GM18505 (cell line): ENCODE data around the gene C7orf25.
A peak's percentile ranks its signal among the peaks of the same experiment; 100 is the strongest.

Experiments
- ATAC-seq: cut with Tn5 transposase; IDR thresholded peaks from one replicate; pipeline ENCODE4 v1.9.1; 2021; ENCODE audit not compliant: unreplicated experiment
- POLR2A ChIP-seq: IDR thresholded peaks from 4 replicates; pipeline ENCODE4 v1.6.1; 2011; ENCODE audit warnings: borderline replicate concordance; ENCODE audit not compliant: insufficient read depth, insufficient read length; ENCODE audit errors: extremely low read depth

C7orf25 gene

GRCh38 chr7:42911454-42912447 lies at the start of gene C7orf25:
C7orf25 (minus strand) TSS chr7:42912070; CDS start chr7:42910900, 1,170 bp downstream.
- ATAC-seq: peak; percentile 90

GRCh38 chr7:42961170-42961569 lies 49.3 kb upstream of the C7orf25 start:
- ATAC-seq: no peak
- no peak for TF ChIP-seq POLR2A

More at GRCh38 chr7:42911454-42912447, at the start of gene C7orf25:
- TF ChIP-seq POLR2A: peak; percentile 65

- TF ChIP-seq POLR2A: no peak
- ATAC-seq: peak; percentile 46
These were observed 48.9 kb upstream of the C7orf25 start for GRCh38 chr7:42960762-42961161.

GRCh38 chr7:42959549-42959948 lies 47.7 kb upstream of the C7orf25 start:
- no peak for ATAC-seq

GRCh38 chr7:42956062-42956461 lies 44.2 kb upstream of the C7orf25 start:
- TF ChIP-seq POLR2A: no peak
- ATAC-seq: no peak

More at GRCh38 chr7:42959549-42959948, 47.7 kb upstream of the C7orf25 start:
- no peak for TF ChIP-seq POLR2A

- TF ChIP-seq POLR2A: no peak
- no peak for ATAC-seq
These were observed 42.1 kb upstream of the C7orf25 start for GRCh38 chr7:42953994-42954393.

GRCh38 chr7:42952328-42952727 lies 40.5 kb upstream of the C7orf25 start:
- no peak for ATAC-seq

GRCh38 chr7:42950417-42950816 lies 38.5 kb upstream of the C7orf25 start:
- no peak for ATAC-seq
- TF ChIP-seq POLR2A: no peak

More at GRCh38 chr7:42952328-42952727, 40.5 kb upstream of the C7orf25 start:
- no peak for TF ChIP-seq POLR2A

GRCh38 chr7:42947521-42947920 lies 35.7 kb upstream of the C7orf25 start:
- ATAC-seq: no peak

GRCh38 chr7:42946627-42946950 lies 34.7 kb upstream of the C7orf25 start:
- ATAC-seq: no peak
- no peak for TF ChIP-seq POLR2A

More at GRCh38 chr7:42947521-42947920, 35.7 kb upstream of the C7orf25 start:
- no peak for TF ChIP-seq POLR2A

GRCh38 chr7:42945821-42946626 lies 34.2 kb upstream of the C7orf25 start:
- peak; percentile 70 for ATAC-seq
- TF ChIP-seq POLR2A: no peak

GRCh38 chr7:42940985-42941847 lies 29.3 kb upstream of the C7orf25 start:
- no peak for TF ChIP-seq POLR2A
- ATAC-seq: no peak
